ENCODE data around the gene SESN1.
"Not testable (repeated sequence)": the region's sequence is repeated elsewhere in the genome, so short reads cannot be mapped to it uniquely, and the experiment has no call there.

DNA sequence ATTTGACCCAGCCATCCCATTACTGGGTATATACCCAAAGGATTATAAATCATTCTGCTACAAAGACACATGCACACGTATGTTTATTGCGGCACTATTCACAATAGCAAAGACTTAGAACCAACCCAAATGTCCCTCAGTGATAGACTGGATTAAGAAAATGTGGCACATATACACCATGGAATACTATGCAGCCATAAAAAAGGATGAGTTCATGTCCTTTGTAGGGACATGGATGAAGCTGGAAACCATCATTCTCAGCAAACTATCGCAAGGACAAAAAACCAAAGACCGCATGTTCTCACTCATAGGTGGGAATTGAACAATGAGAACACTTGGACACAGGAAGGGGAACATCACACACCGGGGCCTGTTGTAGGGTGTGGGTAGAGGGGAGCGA is 41.4 kb upstream of the SESN1 start:
- TF ChIP-seq SUZ12 (IDR thresholded peaks at IDR 0.05); ZNF384 (IDR thresholded peaks at IDR 0.05); TARDBP (IDR thresholded peaks at IDR 0.05); SP1 (IDR thresholded peaks at IDR 0.05); ARNT (IDR thresholded peaks at IDR 0.05); HDGF (IDR thresholded peaks at IDR 0.05; ENCODE audit: borderline replicate concordance); FOXK2 (IDR thresholded peaks at IDR 0.05); L3MBTL2 (conservative IDR thresholded peaks at IDR 0.05); FOXM1 (IDR thresholded peaks at IDR 0.05; ENCODE audit: borderline replicate concordance); ELF4 (IDR thresholded peaks at IDR 0.05); NFRKB (IDR thresholded peaks at IDR 0.05): not testable (repeated sequence)

All from HEK293T (cell line).